PC-9 (cell line): ENCODE measurements around the gene ORC4. TPM values are rescaled to one million over a fixed set of nuclear protein-coding genes. Genes with fewer than 3 reads are reported as not detected.

Source experiments
- BruUV-seq: library from RNA; stranded (reverse); fragments of 400-500 nt; replicated peaks from 2 replicates; lab custom pipeline; 2021; lab: Mats Ljungman, UMichigan
- CTCF ChIA-PET: fragments of 300-600 bp; sonication (Branson Sonifier 250); formaldehyde crosslinking; loops from one replicate; lab custom pipeline; 2022; ENCODE audit warnings: antibody characterized with exemption; lab: Charles Lee
- POLR2A ChIA-PET: fragments of 300-600 bp; sonication (Branson Sonifier 250); formaldehyde crosslinking; loops from one replicate; lab custom pipeline; 2022; ENCODE audit warnings: antibody characterized with exemption; ENCODE audit not compliant: unreplicated experiment; lab: Charles Lee
- DNase-seq, 2 experiments: peaks; one replicate each; pipeline versions ENCODE4 v3.0.0 to v3.0.0-alpha.2; 2015 to 2022; ENCODE audit warnings: mixed read lengths in 1 of 2
- H2AFZ ChIP-seq: fragments of 200-600 bp; sonication (generic); 2 replicates; pipeline ENCODE4 v1.8.1; 2017; ENCODE audit warnings: antibody characterized with exemption
- H3F3A ChIP-seq: fragments of 200-600 bp; sonication (generic); 2 replicates; pipeline ENCODE4 v1.8.1; 2017; ENCODE audit warnings: antibody characterized with exemption, mild to moderate bottlenecking, low read depth; ENCODE audit not compliant: insufficient read depth
- H3K27ac ChIP-seq: fragments of 200-600 bp; sonication (generic); 2 replicates; pipeline ENCODE4 v1.6.1; 2016; ENCODE audit warnings: mixed run types
- H3K27me3 ChIP-seq: fragments of 200-600 bp; sonication (generic); 2 replicates; pipeline ENCODE4 v1.6.1; 2016; ENCODE audit warnings: low read depth, mixed run types; ENCODE audit not compliant: insufficient read depth
- H3K36me3 ChIP-seq: fragments of 200-600 bp; sonication (generic); 2 replicates; pipeline ENCODE4 v1.6.1; 2016; ENCODE audit warnings: low read depth, mixed run types
- H3K4me1 ChIP-seq: fragments of 200-600 bp; sonication (generic); replicated peaks from 2 replicates; pipeline ENCODE4 v1.6.1; 2016; ENCODE audit warnings: mixed run types; ENCODE audit not compliant: insufficient read depth
- H3K4me2 ChIP-seq: fragments of 200-600 bp; sonication (generic); 2 replicates; pipeline ENCODE4 v1.6.1; 2017; ENCODE audit warnings: mixed run types
- H3K4me3 ChIP-seq: fragments of 200-600 bp; sonication (generic); 2 replicates; pipeline ENCODE4 v1.6.1; 2016; ENCODE audit warnings: mixed run types
- H3K79me2 ChIP-seq: fragments of 200-600 bp; sonication (generic); 2 replicates; pipeline ENCODE4 v1.6.1; 2017; ENCODE audit warnings: low read depth, mixed run types
- H3K9me2 ChIP-seq: fragments of 200-600 bp; sonication (generic); 2 replicates; pipeline ENCODE4 v1.8.1; 2017; ENCODE audit warnings: mild to moderate bottlenecking; ENCODE audit not compliant: insufficient read depth
- H3K9me3 ChIP-seq: fragments of 200-600 bp; sonication (generic); 2 replicates; pipeline ENCODE4 v1.8.1; 2016; ENCODE audit warnings: low read depth; ENCODE audit not compliant: insufficient read depth
- H4K20me1 ChIP-seq: fragments of 200-600 bp; sonication (generic); 2 replicates; pipeline ENCODE4 v1.8.1; 2017; ENCODE audit not compliant: insufficient read depth
- EZH2 ChIP-seq: fragments of 200-600 bp; sonication (generic); IDR thresholded peaks from 2 replicates; pipeline ENCODE4 v1.8.0; 2017; ENCODE audit warnings: antibody characterized with exemption, low read depth
- intact Hi-C: fragments of 100-400 bp; cut with micrococcal nuclease; formaldehyde crosslinking; loops from one replicate; pipeline ENCODE4 v1.10.0; 2022; ENCODE audit not compliant: unreplicated experiment
- total RNA-seq: library from RNA; stranded (reverse); gene quantifications from 2 replicates; pipeline ENCODE4 v1.2.3, GENCODE V29; 2021
- TF ChIP-seq, protein P1 (sequence below): fragments of 200-600 bp; sonication (generic); conservative IDR thresholded peaks from 2 replicates; pipeline ENCODE4 v1.6.1; 2017; ENCODE audit warnings: mixed run types, antibody characterized with exemption, mild to moderate bottlenecking, moderate library complexity

ORC4 gene
- total RNA-seq, 1 experiment from 2014 or later = 44.2 TPM

DNA sequence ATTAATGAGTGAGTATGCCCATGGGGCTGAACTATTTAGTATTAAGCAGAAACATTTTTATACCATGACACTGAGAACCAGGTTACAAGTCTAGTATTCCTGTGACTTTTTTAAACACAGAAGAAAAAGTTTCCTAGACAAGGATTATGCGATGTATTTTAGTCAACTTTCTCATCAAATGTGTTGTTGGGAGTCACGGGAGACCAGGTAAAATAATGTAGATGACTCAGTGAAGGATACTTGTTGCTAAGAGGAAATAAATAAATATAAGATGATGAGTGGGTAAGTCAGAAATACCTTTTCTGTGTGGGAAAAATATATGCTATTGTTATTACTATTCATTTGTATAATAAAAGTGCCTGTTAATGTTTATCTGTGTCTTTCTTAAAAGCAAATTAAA lies 23.8 kb upstream of the ORC4 start:
- POLR2A ChIA-PET = no interaction called here
- TF ChIP-seq, protein P1, sequence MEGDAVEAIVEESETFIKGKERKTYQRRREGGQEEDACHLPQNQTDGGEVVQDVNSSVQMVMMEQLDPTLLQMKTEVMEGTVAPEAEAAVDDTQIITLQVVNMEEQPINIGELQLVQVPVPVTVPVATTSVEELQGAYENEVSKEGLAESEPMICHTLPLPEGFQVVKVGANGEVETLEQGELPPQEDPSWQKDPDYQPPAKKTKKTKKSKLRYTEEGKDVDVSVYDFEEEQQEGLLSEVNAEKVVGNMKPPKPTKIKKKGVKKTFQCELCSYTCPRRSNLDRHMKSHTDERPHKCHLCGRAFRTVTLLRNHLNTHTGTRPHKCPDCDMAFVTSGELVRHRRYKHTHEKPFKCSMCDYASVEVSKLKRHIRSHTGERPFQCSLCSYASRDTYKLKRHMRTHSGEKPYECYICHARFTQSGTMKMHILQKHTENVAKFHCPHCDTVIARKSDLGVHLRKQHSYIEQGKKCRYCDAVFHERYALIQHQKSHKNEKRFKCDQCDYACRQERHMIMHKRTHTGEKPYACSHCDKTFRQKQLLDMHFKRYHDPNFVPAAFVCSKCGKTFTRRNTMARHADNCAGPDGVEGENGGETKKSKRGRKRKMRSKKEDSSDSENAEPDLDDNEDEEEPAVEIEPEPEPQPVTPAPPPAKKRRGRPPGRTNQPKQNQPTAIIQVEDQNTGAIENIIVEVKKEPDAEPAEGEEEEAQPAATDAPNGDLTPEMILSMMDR = no peak
- TF ChIP-seq EZH2 = no peak
- BruUV-seq = no TSS peak

DNA sequence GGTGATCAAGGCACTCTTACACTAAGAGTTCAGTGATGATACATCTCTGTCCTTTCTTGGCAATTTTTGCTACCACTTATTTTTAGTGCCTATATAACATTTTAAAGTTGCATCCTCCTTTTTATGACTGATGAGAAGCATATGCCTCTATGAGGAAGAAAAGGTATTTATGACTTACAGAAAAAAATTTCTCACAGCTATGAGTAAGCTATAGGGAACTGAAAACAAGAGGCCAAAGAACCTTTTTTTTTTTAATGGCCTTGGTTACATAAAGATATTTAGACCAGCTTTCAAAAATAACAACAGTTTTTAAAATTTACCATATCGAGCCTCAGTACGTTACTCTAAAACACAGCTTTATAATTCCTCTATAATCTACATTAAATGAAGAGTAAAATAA lies 21.7 kb upstream of the ORC4 start:
- Histone ChIP-seq H3K4me1 (no peaks in the 10 kb centered on the region), H3K36me3 (no peaks in the 10 kb centered on the region), H2AFZ (no peak overlapping the region), H4K20me1 (no peaks in the 10 kb centered on the region), H3K4me2 (no peak overlapping the region), H3K27ac (no peak overlapping the region), H3K27me3 (no peaks in the 10 kb centered on the region), H3F3A (no peaks in the 10 kb centered on the region), H3K79me2 (no peaks in the 10 kb centered on the region), H3K4me3 (no peak overlapping the region), H3K9me3 (no peaks in the 10 kb centered on the region), H3K9me2 (no peaks in the 10 kb centered on the region)
- ChIA-PET CTCF (no interaction called here), POLR2A (interaction anchor here (0.7 kb wide), 1 partner anchor 1471 kb away, joined by 3 read pairs; no protein-coding TSS in a partner anchor)
- no TSS peak for BruUV-seq
- TF ChIP-seq EZH2 = no peak
- TF ChIP-seq, protein P1 = no peak
- intact Hi-C loops = no loop called here
- no peak for DNase-seq

More for the DNA sequence above, 23.8 kb upstream of the ORC4 start:
- Histone ChIP-seq H3K27me3 (no peaks in the 10 kb centered on the region), H3K79me2 (no peaks in the 10 kb centered on the region), H4K20me1 (no peaks in the 10 kb centered on the region), H3K27ac (no peak overlapping the region), H3K36me3 (no peaks in the 10 kb centered on the region), H3K9me2 (no peaks in the 10 kb centered on the region), H3K4me1 (no peaks in the 10 kb centered on the region), H3K9me3 (no peaks in the 10 kb centered on the region), H2AFZ (no peak overlapping the region), H3K4me2 (no peak overlapping the region), H3F3A (0 out of 2 replicates have a peak, but pooled peaks cover 3% of the 10 kb centered on the region), H3K4me3 (no peak overlapping the region)
- intact Hi-C loops = no loop called here
- DNase-seq = peak in 1 of 2 experiments; percentile 65
- CTCF ChIA-PET = no interaction called here

DNA sequence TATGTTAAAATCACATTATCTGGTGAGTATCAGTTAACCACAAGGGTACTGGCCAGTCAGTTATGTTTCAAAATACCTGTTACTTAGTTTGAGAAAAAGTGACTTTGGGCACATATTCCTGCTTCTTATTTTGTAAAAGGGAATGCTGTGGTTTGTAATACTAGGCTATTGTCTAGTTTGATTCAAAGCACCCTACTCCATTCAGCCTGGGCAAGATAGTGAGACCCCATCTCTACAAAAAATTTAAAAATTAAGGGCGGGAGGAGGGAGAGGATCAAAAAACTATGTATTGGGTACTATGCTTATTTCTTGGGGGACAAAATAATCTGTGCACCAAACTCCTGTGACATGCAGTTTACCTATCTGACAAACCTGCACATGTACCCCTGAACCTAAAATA lies 19.2 kb upstream of the ORC4 start:
- Histone ChIP-seq H3K4me2 (no peak overlapping the region), H3K9me3 (no peaks in the 10 kb centered on the region), H3K4me1 (no peaks in the 10 kb centered on the region), H2AFZ (no peak overlapping the region), H3K79me2 (no peaks in the 10 kb centered on the region), H3K36me3 (no peaks in the 10 kb centered on the region), H3K27me3 (no peaks in the 10 kb centered on the region), H3F3A (no peaks in the 10 kb centered on the region), H4K20me1 (no peaks in the 10 kb centered on the region), H3K9me2 (no peaks in the 10 kb centered on the region), H3K4me3 (no peak overlapping the region), H3K27ac (no peak overlapping the region)
- CTCF ChIA-PET = no interaction called here
- intact Hi-C loops = no loop called here
- DNase-seq = no peak
- POLR2A ChIA-PET = interaction anchor here (0.6 kb wide), 1 partner anchor 690 kb away, joined by 4 read pairs; no protein-coding TSS in a partner anchor
- TF ChIP-seq, protein P1 = no peak
- TF ChIP-seq EZH2 = no peak
- BruUV-seq = no TSS peak
